Endothelial cell of umbilical vein (primary cell): ENCODE measurements around the gene UBE2Q1. TPM values are rescaled to one million over a fixed set of nuclear protein-coding genes. Genes with fewer than 3 reads are reported as not detected.

Experiments used
- BruUV-seq: library from RNA; stranded (reverse); fragments of 400-500 nt; replicated peaks from 2 replicates; lab custom pipeline; 2021; lab: Mats Ljungman, UMichigan
- CTCF ChIA-PET: fragments of 300-600, 350-600 bp; sonication (Branson Sonifier 250); formaldehyde crosslinking; loops from one replicate; lab custom pipeline; 2021; ENCODE audit warnings: antibody characterized with exemption, inconsistent platforms; lab: Charles Lee
- POLR2A ChIA-PET: fragments of 300-600, 350-600 bp; sonication (Branson Sonifier 250); formaldehyde crosslinking; loops from one replicate; lab custom pipeline; 2021; ENCODE audit warnings: antibody characterized with exemption, inconsistent platforms; lab: Charles Lee
- DNase-seq: peaks from one replicate; pipeline ENCODE4 v3.0.0-alpha.2; 2011; ENCODE audit warnings: low read depth, low spot score
- FAIRE-seq: peaks from 2 replicates; lab custom pipeline; 2011; peaks lifted over from hg19 to GRCh38; lab: Jason Lieb, UNC
- H2AFZ ChIP-seq: 2 replicates; pipeline ENCODE4 v1.6.0; 2012; ENCODE audit warnings: low read depth, low read length, control low read depth, inconsistent platforms
- H3K27ac ChIP-seq: 2 replicates; pipeline ENCODE4 v1.5.1; 2011; ENCODE audit warnings: low read depth, mild to moderate bottlenecking, control low read depth, low read length, moderate library complexity; ENCODE audit not compliant: insufficient read depth
- H3K27me3 ChIP-seq, 2 experiments: 2 replicates each; pipeline versions ENCODE4 v1.6.0 to v1.6.1; 2011; ENCODE audit warnings: low read length in 2 of 2, mixed read lengths in 1 of 2; ENCODE audit not compliant: control insufficient read depth in 2 of 2, insufficient read depth in 2 of 2
- H3K36me3 ChIP-seq, 2 experiments: 2 replicates in 1 of 2; 3 replicates in 1 of 2; pipeline ENCODE4 v1.5.1; 2011; ENCODE audit warnings: low read length in 2 of 2, mild to moderate bottlenecking in 1 of 2, moderate library complexity in 1 of 2; ENCODE audit not compliant: control insufficient read depth in 2 of 2, insufficient read depth in 2 of 2; ENCODE audit errors: extremely low read depth in 1 of 2
- H3K4me1 ChIP-seq: 3 replicates; pipeline ENCODE4 v1.5.1; 2011; ENCODE audit warnings: mild to moderate bottlenecking, low read length; ENCODE audit not compliant: control insufficient read depth, insufficient read depth; ENCODE audit errors: extremely low read depth
- H3K4me2 ChIP-seq: 2 replicates; pipeline ENCODE4 v1.6.1; 2011; ENCODE audit warnings: low read length, control low read depth, mixed read lengths; ENCODE audit not compliant: insufficient read depth
- H3K4me3 ChIP-seq, 3 experiments: fragments of 200-600 bp in 1 of 3; sonication (generic), shearing (Covaris generic) in 1 of 3; replicated peaks in 1 of 3; 2 replicates each; pipeline ENCODE4 v1.5.1; 2011 to 2016; ENCODE audit warnings: control low read depth in 3 of 3, low read length in 3 of 3, mild to moderate bottlenecking in 2 of 3, inconsistent platforms in 1 of 3, low read depth in 1 of 3, moderate library complexity in 1 of 3; ENCODE audit not compliant: insufficient read depth in 1 of 3
- H3K79me2 ChIP-seq: 2 replicates; pipeline ENCODE4 v1.6.0; 2012; ENCODE audit warnings: low read length, inconsistent platforms; ENCODE audit not compliant: control insufficient read depth, insufficient read depth
- H3K9ac ChIP-seq: replicated peaks from 2 replicates; pipeline ENCODE3; 2011; ENCODE audit warnings: low read length, control low read depth; ENCODE audit not compliant: insufficient read depth; ENCODE audit errors: extremely low read depth
- H3K9me1 ChIP-seq: replicated peaks from 3 replicates; pipeline ENCODE4 v1.6.0; 2011; ENCODE audit warnings: mild to moderate bottlenecking, low read length; ENCODE audit not compliant: control insufficient read depth, insufficient read depth; ENCODE audit errors: extremely low read depth
- H3K9me3 ChIP-seq: replicated peaks from 2 replicates; pipeline ENCODE4 v1.5.1; 2012; ENCODE audit warnings: low read length, inconsistent platforms; ENCODE audit not compliant: control insufficient read depth, insufficient read depth
- H4K20me1 ChIP-seq: replicated peaks from 2 replicates; pipeline ENCODE3; 2011; ENCODE audit warnings: mild to moderate bottlenecking, low read length; ENCODE audit not compliant: control insufficient read depth, insufficient read depth; ENCODE audit errors: extremely low read depth
- EZH2 ChIP-seq: IDR thresholded peaks from 2 replicates; pipeline ENCODE4 v1.6.1; 2012; ENCODE audit warnings: borderline replicate concordance, low read depth, mild to moderate bottlenecking, moderate library complexity, low read length, inconsistent platforms; ENCODE audit not compliant: severe bottlenecking
- FOS ChIP-seq: IDR thresholded peaks from 2 replicates; pipeline ENCODE4 v1.6.1; 2011; ENCODE audit warnings: mild to moderate bottlenecking, low read length, moderate library complexity, borderline replicate concordance; ENCODE audit not compliant: insufficient read depth
- GATA2 ChIP-seq: IDR thresholded peaks from 2 replicates; pipeline ENCODE4 v1.7.0; 2011; ENCODE audit warnings: low read depth, mild to moderate bottlenecking, moderate library complexity, mixed read lengths, low read length; ENCODE audit not compliant: insufficient read length, insufficient read depth
- JUN ChIP-seq: IDR thresholded peaks from 2 replicates; pipeline ENCODE4 v1.6.1; 2011; ENCODE audit warnings: borderline replicate concordance, low read depth; ENCODE audit not compliant: insufficient read length, insufficient read depth
- MYC ChIP-seq: IDR thresholded peaks from one replicate; pipeline ENCODE4 v1.6.1; 2011; ENCODE audit warnings: mild to moderate bottlenecking, low read depth, low read length
- POLR2A ChIP-seq: IDR thresholded peaks from 2 replicates; pipeline ENCODE4 v1.6.1; 2012; ENCODE audit warnings: low read depth, mild to moderate bottlenecking, control low read depth, low read length
- POLR2AphosphoS5 ChIP-seq: IDR thresholded peaks from 2 replicates; pipeline ENCODE4 v1.6.1; 2012; ENCODE audit warnings: low read depth, mild to moderate bottlenecking, control low read depth, low read length, moderate library complexity; ENCODE audit not compliant: insufficient read depth
- dilution Hi-C: fragments of 300-500 bp; cut with MboI; formaldehyde crosslinking; loops from one replicate; pipeline ENCODE4 v1.15.0; 2019; ENCODE audit warnings: low sequenced_read_pairs; ENCODE audit not compliant: extremely low pct_ligation_motif_present
- intact Hi-C: fragments of 100-400 bp; cut with micrococcal nuclease; formaldehyde crosslinking; loops from one replicate; pipeline ENCODE4 v1.10.0; 2022
- polyA plus RNA-seq, 4 experiments: library from polyadenylated mRNA; depleted of rRNA in 3 of 4; stranded (reverse) in 3 of 4; unstranded in 1 of 4; fragments of >200 nt; gene quantifications; 2 replicates each; pipeline versions ENCODE4 v1.2.1 to v1.2.3, GENCODE V29; 2011 to 2012; ENCODE audit warnings: missing spikeins in 1 of 4
- total RNA-seq: library from RNA; stranded (reverse); gene quantifications from 2 replicates; pipeline ENCODE4 v1.2.3, GENCODE V29; 2021
- TF ChIP-seq, protein P1 (sequence below): IDR thresholded peaks from 2 replicates; pipeline ENCODE4 v1.6.1; 2011; ENCODE audit not compliant: insufficient read depth, insufficient read length
- TF ChIP-seq, protein P2 (sequence below), 2 donors: IDR thresholded peaks; 1 replicate in 1 of 2; 2 replicates in 1 of 2; pipeline ENCODE4 v1.5.1; 2011; ENCODE audit warnings: low read length in 2 of 2, mild to moderate bottlenecking in 2 of 2, moderate library complexity in 2 of 2, control low read depth in 1 of 2, inconsistent platforms in 1 of 2, low read depth in 1 of 2; ENCODE audit not compliant: insufficient read depth in 1 of 2; ENCODE audit errors: extremely low read depth in 1 of 2

UBE2Q1 gene
- total and polyA plus RNA-seq, 2 donors (not counting 3 experiments of a cell fraction or from before 2014, with no cell fraction given), result 16.5 to 85.4 TPM

DNA sequence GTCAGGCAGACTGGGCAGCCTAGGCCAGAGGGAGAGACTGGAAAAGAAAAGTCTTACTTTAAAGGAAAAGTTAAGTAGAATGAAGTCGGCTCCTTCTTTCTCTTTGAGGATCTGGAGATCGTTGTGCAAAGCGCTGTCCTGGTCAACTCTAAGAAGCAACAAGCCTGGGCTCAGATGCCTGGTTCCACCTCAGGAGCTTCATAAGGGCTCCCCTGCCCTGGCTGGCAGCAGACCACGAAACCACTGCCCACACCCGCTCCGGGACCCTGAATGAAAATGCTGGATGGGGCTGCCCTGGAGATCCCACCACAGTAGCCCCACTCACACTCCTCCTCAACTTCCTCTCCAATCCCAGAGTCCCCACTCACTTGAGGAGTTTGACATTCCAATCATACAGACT, 6.4 kb downstream of the UBE2Q1 start:
- peaks cover 46 to 59% of the 10 kb centered on the region in 2 experiments for H3K36me3 ChIP-seq
- dilution Hi-C loops (no loop called here), intact Hi-C loops (no loop called here)
- H3K4me3 ChIP-seq, result no peak overlapping the region
- DNase-seq (no peak), FAIRE-seq (no peak)
- no TSS peak for BruUV-seq
- H3K27ac ChIP-seq, result no peak overlapping the region
- H3K27me3 ChIP-seq, result no peaks in the 10 kb centered on the region
- TF ChIP-seq, protein P1, sequence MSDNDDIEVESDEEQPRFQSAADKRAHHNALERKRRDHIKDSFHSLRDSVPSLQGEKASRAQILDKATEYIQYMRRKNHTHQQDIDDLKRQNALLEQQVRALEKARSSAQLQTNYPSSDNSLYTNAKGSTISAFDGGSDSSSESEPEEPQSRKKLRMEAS, result no peak
- TF ChIP-seq, protein P2, sequence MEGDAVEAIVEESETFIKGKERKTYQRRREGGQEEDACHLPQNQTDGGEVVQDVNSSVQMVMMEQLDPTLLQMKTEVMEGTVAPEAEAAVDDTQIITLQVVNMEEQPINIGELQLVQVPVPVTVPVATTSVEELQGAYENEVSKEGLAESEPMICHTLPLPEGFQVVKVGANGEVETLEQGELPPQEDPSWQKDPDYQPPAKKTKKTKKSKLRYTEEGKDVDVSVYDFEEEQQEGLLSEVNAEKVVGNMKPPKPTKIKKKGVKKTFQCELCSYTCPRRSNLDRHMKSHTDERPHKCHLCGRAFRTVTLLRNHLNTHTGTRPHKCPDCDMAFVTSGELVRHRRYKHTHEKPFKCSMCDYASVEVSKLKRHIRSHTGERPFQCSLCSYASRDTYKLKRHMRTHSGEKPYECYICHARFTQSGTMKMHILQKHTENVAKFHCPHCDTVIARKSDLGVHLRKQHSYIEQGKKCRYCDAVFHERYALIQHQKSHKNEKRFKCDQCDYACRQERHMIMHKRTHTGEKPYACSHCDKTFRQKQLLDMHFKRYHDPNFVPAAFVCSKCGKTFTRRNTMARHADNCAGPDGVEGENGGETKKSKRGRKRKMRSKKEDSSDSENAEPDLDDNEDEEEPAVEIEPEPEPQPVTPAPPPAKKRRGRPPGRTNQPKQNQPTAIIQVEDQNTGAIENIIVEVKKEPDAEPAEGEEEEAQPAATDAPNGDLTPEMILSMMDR (IDR thresholded peaks at IDR 0.05; ENCODE audit: extremely low read depth in 1 of 2, insufficient read depth in 1 of 2, low read depth in 1 of 2, low read length in 2 of 2), result no peak
- H3K4me2 ChIP-seq, result no peak overlapping the region
- H3K9ac ChIP-seq, result no peak overlapping the region
- ChIA-PET CTCF (no interaction called here), POLR2A (no interaction called here)
- no peaks in the 10 kb centered on the region for H4K20me1 ChIP-seq
- peaks cover 21% of the 10 kb centered on the region for H3K79me2 ChIP-seq
- H3K9me3 ChIP-seq, result no peaks in the 10 kb centered on the region
- H3K4me1 ChIP-seq, result peaks cover 11% of the 10 kb centered on the region
- H3K9me1 ChIP-seq, result no peaks in the 10 kb centered on the region
- H2AFZ ChIP-seq, result no peak overlapping the region

DNA sequence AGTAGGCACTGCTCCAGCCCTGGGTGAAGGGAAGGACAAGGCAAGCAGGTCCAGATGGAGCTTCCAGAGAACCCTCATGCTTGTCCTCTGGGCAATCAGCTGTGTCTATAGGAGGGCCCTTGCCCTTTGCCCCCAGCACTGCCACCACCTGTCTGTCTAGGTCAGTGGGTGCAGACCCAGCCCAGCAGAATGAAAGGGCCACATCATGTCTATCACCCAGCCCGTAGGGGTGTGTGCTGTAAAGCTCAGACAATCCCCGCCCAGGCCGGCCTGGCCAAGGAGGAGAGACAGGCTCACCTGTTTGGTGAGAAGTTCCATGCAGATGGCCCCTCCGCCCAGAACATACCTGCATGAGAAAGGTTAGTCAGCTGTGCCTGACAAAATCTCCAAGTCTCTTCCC, 7.0 kb downstream of the UBE2Q1 start:
- Histone ChIP-seq H3K9me1 (no peaks in the 10 kb centered on the region), H3K9me3 (no peaks in the 10 kb centered on the region), H3K4me3 (no peak overlapping the region), H4K20me1 (no peaks in the 10 kb centered on the region), H3K4me1 (peaks cover 5% of the 10 kb centered on the region), H3K9ac (no peak overlapping the region), H2AFZ (no peak overlapping the region), H3K79me2 (peaks cover 15% of the 10 kb centered on the region), H3K27ac (no peak overlapping the region), H3K4me2 (no peak overlapping the region), H3K27me3 (no peaks in the 10 kb centered on the region), H3K36me3 (peaks cover 46 to 59% of the 10 kb centered on the region in 2 experiments)
- TF ChIP-seq POLR2AphosphoS5 (no peak), FOS (no peak), JUN (no peak), EZH2 (no peak), GATA2 (no peak), MYC (no peak), POLR2A (no peak)
- TF ChIP-seq, protein P1, result no peak
- TF ChIP-seq, protein P2 (IDR thresholded peaks at IDR 0.05; ENCODE audit: extremely low read depth in 1 of 2, insufficient read depth in 1 of 2, low read depth in 1 of 2, low read length in 2 of 2), result no peak
- POLR2A ChIA-PET, result no interaction called here
- BruUV-seq, result no TSS peak
- no peak for FAIRE-seq
- no peak for DNase-seq
- CTCF ChIA-PET, result interaction anchor here (7.4 kb wide), 1 partner anchor 69 kb away, joined by 489 read pairs; no protein-coding TSS in a partner anchor
- dilution Hi-C loops (no loop called here), intact Hi-C loops (no loop called here)
